Spleen (tissue), 11 donors: ENCODE data around the gene TAL2. TPM values are rescaled to one million over a fixed set of nuclear protein-coding genes. Genes with fewer than 3 reads are reported as not detected.

Experiments
- DNase-seq: peaks from one replicate; pipeline ENCODE4 v3.0.0-alpha.2; 2020
- H3K27ac ChIP-seq, 8 donors: fragments of 200-600 bp; sonication (generic) in 7 of 8; 1 replicate in 4 of 8; 2 replicates in 4 of 8; pipeline versions ENCODE4 v1.5.0 to v1.8.0; 2016 to 2021; ENCODE audit warnings: inconsistent platforms in 4 of 8, mild to moderate bottlenecking in 4 of 8, moderate library complexity in 1 of 8
- H3K27me3 ChIP-seq, 7 donors: fragments of 200-600 bp; sonication (generic) in 6 of 7; replicated peaks in 1 of 7; 1 replicate in 4 of 7; 2 replicates in 3 of 7; pipeline versions ENCODE4 v1.5.0 to v1.8.0; 2016 to 2021; ENCODE audit warnings: inconsistent platforms in 3 of 7, mild to moderate bottlenecking in 1 of 7
- H3K36me3 ChIP-seq, 6 donors: fragments of 200-600 bp; sonication (generic) in 5 of 6; 1 replicate in 4 of 6; 2 replicates in 2 of 6; pipeline versions ENCODE4 v1.5.0 to v1.8.0; 2016 to 2021; ENCODE audit warnings: inconsistent platforms in 2 of 6
- H3K4me1 ChIP-seq, 6 donors: fragments of 200-600 bp; sonication (generic) in 5 of 6; 1 replicate in 3 of 6; 2 replicates in 3 of 6; pipeline versions ENCODE4 v1.5.0 to v1.8.0; 2016 to 2021; ENCODE audit warnings: inconsistent platforms in 3 of 6
- H3K4me3 ChIP-seq, 8 donors: fragments of 200-600 bp; sonication (generic) in 7 of 8; 1 replicate in 4 of 8; 2 replicates in 4 of 8; pipeline versions ENCODE4 v1.5.0 to v1.8.0; 2016 to 2021; ENCODE audit warnings: inconsistent platforms in 4 of 8, mild to moderate bottlenecking in 4 of 8, moderate library complexity in 2 of 8
- H3K9me3 ChIP-seq, 8 donors: fragments of 200-600 bp; sonication (generic) in 7 of 8; 1 replicate in 4 of 8; 2 replicates in 4 of 8; pipeline versions ENCODE4 v1.5.0 to v1.8.0; 2016 to 2021; ENCODE audit warnings: inconsistent platforms in 4 of 8
- CTCF ChIP-seq, 11 experiments: fragments of 200-600 bp in 7 of 11; fragments of 450-650 bp in 4 of 11; sonication (generic) in 4 of 11; IDR thresholded peaks in 8 of 11; conservative IDR thresholded peaks in 3 of 11; 1 replicate in 7 of 11; 2 replicates in 4 of 11; pipeline versions ENCODE4 v1.4.0 to v1.8.0; 2016 to 2021; ENCODE audit warnings: antibody characterized with exemption in 11 of 11, inconsistent platforms in 4 of 11, mild to moderate bottlenecking in 1 of 11
- POLR2A ChIP-seq, 3 donors: fragments of 450-650 bp; IDR thresholded peaks; one replicate each; pipeline ENCODE4 v1.5.1; 2017; ENCODE audit warnings: antibody characterized with exemption in 3 of 3, mild to moderate bottlenecking in 1 of 3
- POLR2AphosphoS5 ChIP-seq, 3 donors: sonication (generic); formaldehyde crosslinking; IDR thresholded peaks; one replicate each; pipeline ENCODE4 v1.5.1; 2017; ENCODE audit warnings: antibody characterized with exemption in 3 of 3
- WGBS, 5 donors: extraction: QIAGEN DNeasy Blood & Tissue Kit in 3 of 5; methylation state at CpG; one replicate each; pipeline versions ENCODE4 v1.1.5 to v1.1.7; 2013 to 2018; 5-methylcytosine and 5-hydroxymethylcytosine counted together
- intact Hi-C: fragments of 100-400 bp; cut with DNase I; formaldehyde crosslinking; loops from one replicate; pipeline ENCODE4 v1.15.0; 2023; ENCODE audit warnings: low total_unique reads
- polyA plus RNA-seq, 3 donors: library from polyadenylated mRNA; stranded (reverse); fragments of 200-250 nt; gene quantifications; one replicate each; pipeline ENCODE4 v1.2.1, GENCODE V29; 2013
- total RNA-seq, 7 donors: library from RNA; depleted of rRNA in 3 of 7; stranded (reverse); fragments of >200 nt in 3 of 7; fragmentation: NEBNext Ultra II Directional in 4 of 7; extraction: Animal tissue kit (Norgen Biotek cat#: 25700) in 4 of 7; gene quantifications; one replicate each; pipeline versions ENCODE4 v1.1.0 to v1.2.1, GENCODE V29; 2016 to 2021
- donor health status: healthy with polysubstance abuse.
- donor health status: DM: no; HTN: no; CAD: no; lungs with moderate emphysema.
- donor health status: DM: no; HTN: no; CAD: no.
- donor health status: Bipolar disorder and iron deficiency.
- donor health status: healthy.
- donor health status: DM: no; HTN: no; CAD: no.
- donor health status: DM: yes; HTN: yes; CAD: no.

Gene TAL2
- total and polyA plus RNA-seq, 10 donors: 0.22 to 0.54 TPM; not detected in 8

DNA sequence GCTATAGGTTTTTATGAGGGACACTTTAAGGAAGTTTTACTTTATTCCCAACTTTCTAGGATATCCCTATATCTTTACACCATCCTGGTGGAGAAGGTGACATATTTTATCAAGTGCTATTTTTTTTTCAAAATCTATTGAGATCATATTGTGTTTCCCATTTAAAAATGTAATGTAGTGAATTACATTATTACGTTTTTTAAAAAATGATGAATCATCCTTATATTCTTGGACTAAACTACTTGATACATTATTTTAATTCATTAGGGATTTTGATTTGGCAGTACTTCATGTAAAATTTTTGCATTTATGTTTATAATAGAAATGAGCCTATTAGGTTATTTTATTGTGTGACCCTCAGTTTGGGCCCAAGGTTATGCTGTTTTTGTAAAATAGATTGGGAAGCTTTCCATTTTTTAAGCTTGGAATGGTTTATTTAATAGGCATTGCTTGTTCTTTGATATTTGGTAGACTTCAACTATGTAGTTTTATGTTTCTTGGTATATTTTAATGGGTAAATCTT lies 36.2 kb downstream of the TAL2 start:
- Histone ChIP-seq H3K4me3 (no peak overlapping the region), H3K27ac (no peak overlapping the region), H3K4me1 (peaks cover 0 to 22% (median 16%) of the 10 kb centered on the region in 6 donors), H3K9me3 (peaks cover 0 to 4% (median 0%) of the 10 kb centered on the region in 8 donors), H3K36me3 (no peaks in the 10 kb centered on the region), H3K27me3 (peaks cover 0 to 5% (median 3%) of the 10 kb centered on the region in 7 donors)
- WGBS, 5 donors: 88 to 98% (median 91%) methylated on average over 1 of the region's 1 CpG
- no peak for DNase-seq
- TF ChIP-seq CTCF (IDR thresholded peaks at IDR 0.05 in 8 of 11, conservative IDR thresholded peaks at IDR 0.05 in 3 of 11): no peak
- no peak for TF ChIP-seq POLR2A (IDR thresholded peaks at IDR 0.05)
- TF ChIP-seq POLR2AphosphoS5 (IDR thresholded peaks at IDR 0.05): no peak
- intact Hi-C loops: no loop called here

DNA sequence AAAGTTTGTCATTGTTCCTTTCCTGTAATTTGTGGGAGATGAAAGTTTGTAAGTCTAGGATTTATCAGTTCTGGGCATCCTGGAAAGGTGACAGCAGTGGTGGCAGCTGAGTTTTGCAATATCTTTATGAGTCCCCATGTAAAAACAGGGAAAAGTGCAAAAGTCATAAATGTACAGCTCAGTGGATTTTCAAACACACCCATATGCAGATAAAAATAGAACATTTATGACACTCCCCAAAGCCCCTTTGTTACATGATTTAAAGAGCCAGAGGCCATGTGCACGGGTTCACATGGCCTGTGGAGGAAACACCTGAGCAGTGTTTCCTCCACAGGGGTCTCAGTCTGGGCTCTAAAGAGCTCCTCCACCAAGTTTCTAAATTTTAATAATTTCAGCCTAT lies 38.4 kb downstream of the TAL2 start:
- Histone ChIP-seq H3K4me3 (no peak overlapping the region), H3K4me1 (peaks cover 0 to 8% (median 6%) of the 10 kb centered on the region in 6 donors), H3K9me3 (peaks cover 0 to 4% (median 0%) of the 10 kb centered on the region in 8 donors), H3K27me3 (no peaks in the 10 kb centered on the region), H3K27ac (no peak overlapping the region), H3K36me3 (peaks cover 0 to under 1% (median 0%) of the 10 kb centered on the region in 6 donors)
- intact Hi-C loops: no loop called here
- DNase-seq: no peak
- TF ChIP-seq POLR2AphosphoS5 (IDR thresholded peaks at IDR 0.05) (no peak), CTCF (IDR thresholded peaks at IDR 0.05 in 8 of 11, conservative IDR thresholded peaks at IDR 0.05 in 3 of 11) (no peak), POLR2A (IDR thresholded peaks at IDR 0.05) (no peak)
- WGBS, 5 donors: 25 to 41% (median 38%) methylated on average over 1 of the region's 1 CpG

GRCh38 chr9:105701145-105701544 lies 38.9 kb downstream of the TAL2 start:
- WGBS, 5 donors: 63 to 77% (median 72%) methylated on average over 2 of the region's 2 CpGs

More at GRCh38 chr9:105701145-105701544, 38.9 kb downstream of the TAL2 start:
- no peak overlapping the region for H3K4me3 ChIP-seq
- peaks cover 0 to 5% (median 0%) of the 10 kb centered on the region in 6 donors for H3K36me3 ChIP-seq
- peaks cover 0 to 3% (median 1%) of the 10 kb centered on the region in 6 donors for H3K4me1 ChIP-seq
- H3K27me3 ChIP-seq: no peaks in the 10 kb centered on the region
- peaks cover 0 to 4% (median 0%) of the 10 kb centered on the region in 8 donors for H3K9me3 ChIP-seq
- TF ChIP-seq POLR2AphosphoS5 (IDR thresholded peaks at IDR 0.05): no peak
- no peak for TF ChIP-seq CTCF (IDR thresholded peaks at IDR 0.05 in 8 of 11, conservative IDR thresholded peaks at IDR 0.05 in 3 of 11)
- TF ChIP-seq POLR2A (IDR thresholded peaks at IDR 0.05): no peak
- intact Hi-C loops: no loop called here
- no peak overlapping the region for H3K27ac ChIP-seq
- no peak for DNase-seq
